Transverse colon (tissue), 4 donors: ENCODE measurements around the gene MCM3AP. TPM values are rescaled to one million over a fixed set of nuclear protein-coding genes. Genes with fewer than 3 reads are reported as not detected.

Source experiments
- DNase-seq: peaks from one replicate; pipeline ENCODE4 v3.0.0-alpha.2; 2019
- H3K27ac ChIP-seq, 4 donors: fragments of 200-600 bp; sonication (generic); 2 replicates each; pipeline ENCODE4 v1.5.1; 2016 to 2018; ENCODE audit warnings: inconsistent platforms in 4 of 4
- H3K27me3 ChIP-seq: fragments of 200-600 bp; sonication (generic); 2 replicates; pipeline ENCODE4 v1.5.1; 2017; ENCODE audit warnings: inconsistent platforms
- H3K36me3 ChIP-seq, 4 donors: fragments of 200-600 bp; sonication (generic); 2 replicates each; pipeline ENCODE4 v1.5.1; 2017 to 2019; ENCODE audit warnings: inconsistent platforms in 4 of 4
- H3K4me1 ChIP-seq, 4 donors: fragments of 200-600 bp; sonication (generic); 2 replicates each; pipeline ENCODE4 v1.5.1; 2017 to 2020; ENCODE audit warnings: inconsistent platforms in 4 of 4
- H3K4me3 ChIP-seq, 4 donors: fragments of 200-600 bp; sonication (generic); 1 replicate in 1 of 4; 2 replicates in 3 of 4; pipeline versions ENCODE4 v1.5.1 to v1.6.1; 2017 to 2019; ENCODE audit warnings: inconsistent platforms in 4 of 4
- H3K9me3 ChIP-seq, 2 donors: fragments of 200-600 bp; sonication (generic); 2 replicates each; pipeline ENCODE4 v1.5.1; 2017 to 2019; ENCODE audit warnings: inconsistent platforms in 2 of 2
- EP300 ChIP-seq: sonication (generic); formaldehyde crosslinking; IDR thresholded peaks from one replicate; pipeline ENCODE4 v1.6.1; 2017; ENCODE audit warnings: antibody characterized with exemption, low read depth
- POLR2A ChIP-seq: fragments of 450-650 bp; IDR thresholded peaks from one replicate; pipeline ENCODE4 v1.6.1; 2016; ENCODE audit warnings: antibody characterized with exemption, mild to moderate bottlenecking, moderate library complexity
- POLR2AphosphoS5 ChIP-seq, 3 donors: sonication (generic); formaldehyde crosslinking; IDR thresholded peaks; one replicate each; pipeline ENCODE4 v1.6.1; 2016; ENCODE audit warnings: antibody characterized with exemption in 3 of 3
- WGBS, 2 donors: methylation state at CpG; one replicate each; pipeline ENCODE4 v1.1.5; 2018; ENCODE audit warnings: low coverage in 1 of 2; 5-methylcytosine and 5-hydroxymethylcytosine counted together
- in situ Hi-C, 4 donors: fragments of 200-750 bp; cut with MboI; loops; one replicate each; pipeline versions ENCODE4 v1.15.0 to v1.15.1; 2017; ENCODE audit warnings: low sequenced_read_pairs in 3 of 4, low pct_ligation_motif_present in 1 of 4, low pct_unique_long_range_greater_than_20kb in 1 of 4
- intact Hi-C: fragments of 100-400 bp; cut with DNase I; formaldehyde crosslinking; loops from one replicate; pipeline ENCODE4 v1.15.1; 2023; ENCODE audit warnings: low total_unique reads
- total RNA-seq, 4 donors: library from RNA; depleted of rRNA; stranded (reverse); fragments of >200 nt; gene quantifications; one replicate each; pipeline ENCODE4 v1.1.0, GENCODE V29; 2016
- TF ChIP-seq, protein P1 (sequence below), 5 experiments: fragments of 200-600 bp in 3 of 5; fragments of 450-650 bp in 2 of 5; sonication (generic) in 3 of 5; IDR thresholded peaks; 1 replicate in 2 of 5; 2 replicates in 3 of 5; pipeline ENCODE4 v1.5.1; 2016 to 2017; ENCODE audit warnings: antibody characterized with exemption in 5 of 5, inconsistent platforms in 3 of 5, mild to moderate bottlenecking in 2 of 5, moderate library complexity in 1 of 5

Gene MCM3AP
- total RNA-seq, 4 donors from 2014 or later: 87.4 to 348 (median 108) TPM

DNA sequence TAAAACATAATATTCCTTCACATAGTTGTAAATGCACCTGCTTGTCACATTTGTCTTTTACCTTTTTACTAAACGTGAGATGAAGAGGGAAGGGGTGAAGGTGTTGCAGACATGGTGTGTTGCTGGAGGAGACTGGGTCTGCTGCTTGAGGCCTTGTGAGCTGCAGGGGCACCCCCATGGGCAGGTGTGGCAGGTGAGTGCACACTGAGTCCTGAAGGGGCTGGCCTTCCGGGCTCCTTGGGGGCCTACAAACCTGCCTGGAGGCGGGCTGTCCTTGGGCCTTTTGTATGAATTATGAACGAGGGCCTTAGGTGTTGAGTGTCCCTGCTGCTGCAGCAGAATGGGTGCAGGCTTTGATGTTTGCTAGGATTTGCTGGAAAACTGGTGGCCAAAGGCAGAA lies 42.3 kb upstream of the MCM3AP start:
- intact Hi-C loops: no loop called here
- TF ChIP-seq EP300 (no peak), POLR2A (no peak), POLR2AphosphoS5 (IDR thresholded peaks at IDR 0.05) (no peak)
- TF ChIP-seq, protein P1, sequence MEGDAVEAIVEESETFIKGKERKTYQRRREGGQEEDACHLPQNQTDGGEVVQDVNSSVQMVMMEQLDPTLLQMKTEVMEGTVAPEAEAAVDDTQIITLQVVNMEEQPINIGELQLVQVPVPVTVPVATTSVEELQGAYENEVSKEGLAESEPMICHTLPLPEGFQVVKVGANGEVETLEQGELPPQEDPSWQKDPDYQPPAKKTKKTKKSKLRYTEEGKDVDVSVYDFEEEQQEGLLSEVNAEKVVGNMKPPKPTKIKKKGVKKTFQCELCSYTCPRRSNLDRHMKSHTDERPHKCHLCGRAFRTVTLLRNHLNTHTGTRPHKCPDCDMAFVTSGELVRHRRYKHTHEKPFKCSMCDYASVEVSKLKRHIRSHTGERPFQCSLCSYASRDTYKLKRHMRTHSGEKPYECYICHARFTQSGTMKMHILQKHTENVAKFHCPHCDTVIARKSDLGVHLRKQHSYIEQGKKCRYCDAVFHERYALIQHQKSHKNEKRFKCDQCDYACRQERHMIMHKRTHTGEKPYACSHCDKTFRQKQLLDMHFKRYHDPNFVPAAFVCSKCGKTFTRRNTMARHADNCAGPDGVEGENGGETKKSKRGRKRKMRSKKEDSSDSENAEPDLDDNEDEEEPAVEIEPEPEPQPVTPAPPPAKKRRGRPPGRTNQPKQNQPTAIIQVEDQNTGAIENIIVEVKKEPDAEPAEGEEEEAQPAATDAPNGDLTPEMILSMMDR (IDR thresholded peaks at IDR 0.05): no peak
- 88 to 100% methylated on average over 1 to 4 of the region's 4 CpGs for WGBS, 2 donors
- no peak for DNase-seq
- in situ Hi-C loops: no loop called here
- Histone ChIP-seq H3K27ac (no peak overlapping the region), H3K27me3 (no peaks in the 10 kb centered on the region), H3K9me3 (no peaks in the 10 kb centered on the region), H3K36me3 (peaks cover 0 to 14% (median 4%) of the 10 kb centered on the region in 4 donors), H3K4me3 (no peak overlapping the region), H3K4me1 (peaks cover 7 to 16% (median 14%) of the 10 kb centered on the region in 4 donors)

DNA sequence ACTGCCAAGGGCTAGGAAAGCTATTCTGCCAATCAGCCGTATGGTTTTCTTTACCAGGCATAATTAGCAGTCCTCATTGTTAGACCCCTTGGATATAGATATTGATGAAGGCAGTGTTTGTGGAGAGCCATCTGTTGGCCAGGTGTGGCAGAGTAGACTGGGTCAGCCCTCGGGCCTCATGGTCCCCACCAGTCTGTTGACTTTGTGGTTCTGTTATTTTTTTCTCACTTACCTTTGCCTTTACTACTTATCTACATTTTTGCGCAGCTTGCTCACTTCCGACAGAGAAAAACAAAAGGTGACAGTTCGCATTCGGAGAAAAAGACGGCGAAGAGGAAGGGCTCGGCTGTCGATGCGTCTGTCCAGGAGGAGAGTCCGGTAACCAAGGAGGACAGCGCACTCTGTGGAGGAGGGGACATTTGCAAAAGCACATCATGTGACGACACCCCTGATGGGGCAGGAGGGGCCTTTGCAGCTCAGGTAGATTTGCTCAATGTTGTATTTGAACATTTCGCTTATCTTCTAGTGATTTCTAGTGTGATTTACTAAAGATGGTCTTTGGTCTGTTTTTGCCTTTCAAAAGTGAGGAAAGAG lies 40.8 kb upstream of the MCM3AP start:
- peak overlapping the region in 3 of 4 donors; percentile 99 to 100 (median 100) for H3K27ac ChIP-seq
- WGBS, 2 donors: 94 to 97% methylated on average over 12 to 15 of the region's 15 CpGs
- no peaks in the 10 kb centered on the region for H3K9me3 ChIP-seq
- H3K4me1 ChIP-seq: peaks cover 14 to 29% (median 24%) of the 10 kb centered on the region in 4 donors
- H3K4me3 ChIP-seq: no peak overlapping the region
- H3K36me3 ChIP-seq: peaks cover 0 to 9% (median 4%) of the 10 kb centered on the region in 4 donors
- DNase-seq: no peak
- in situ Hi-C loops: no loop called here
- TF ChIP-seq POLR2A: no peak
- TF ChIP-seq, protein P1 (IDR thresholded peaks at IDR 0.05): no peak
- TF ChIP-seq EP300: no peak
- TF ChIP-seq POLR2AphosphoS5 (IDR thresholded peaks at IDR 0.05): no peak
- H3K27me3 ChIP-seq: no peaks in the 10 kb centered on the region
- intact Hi-C loops: no loop called here

DNA sequence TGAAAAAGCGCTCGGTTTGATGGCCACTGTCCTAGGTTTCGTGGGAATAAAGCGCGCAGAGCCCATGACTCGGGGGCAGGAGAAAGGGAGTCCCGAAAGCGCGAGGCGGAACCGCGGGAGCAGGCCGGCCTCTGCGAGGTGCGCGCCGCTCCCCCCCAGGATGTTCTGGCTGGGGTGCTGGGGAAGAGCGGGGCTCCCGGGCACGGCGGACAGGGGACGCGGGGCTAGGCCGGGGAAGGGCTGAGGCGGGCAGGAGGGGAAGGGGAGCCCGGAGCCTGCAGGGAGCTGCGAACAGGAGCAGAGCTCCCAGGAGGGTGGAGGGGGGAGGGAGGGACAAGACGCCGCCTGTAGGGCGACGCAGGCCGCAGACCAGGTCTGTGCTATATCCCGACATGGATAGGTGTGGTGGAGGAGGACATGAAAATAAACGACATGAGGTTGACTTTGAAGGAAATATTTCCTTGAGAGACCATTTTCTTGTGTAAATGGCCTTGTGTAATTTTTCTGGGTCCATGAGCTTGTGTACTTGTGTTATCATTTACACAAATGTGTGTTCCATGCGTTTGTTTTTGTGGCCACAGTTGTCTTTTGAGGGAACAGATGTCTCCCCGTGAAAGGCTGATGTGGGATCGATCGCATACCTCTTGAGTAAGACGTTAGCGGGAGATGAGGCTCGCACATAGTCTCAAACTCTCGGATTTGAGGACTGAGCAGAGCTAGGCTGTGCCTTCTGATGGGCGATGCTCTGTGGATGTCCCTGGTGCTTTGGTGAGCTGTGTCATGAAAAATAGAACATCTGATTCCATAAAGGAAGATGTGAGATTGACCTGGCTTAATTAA lies 39.9 kb upstream of the MCM3AP start:
- in situ Hi-C loops (no loop called here), intact Hi-C loops (no loop called here)
- Histone ChIP-seq H3K27me3 (no peaks in the 10 kb centered on the region), H3K36me3 (peaks cover 0 to 9% (median 3%) of the 10 kb centered on the region in 4 donors), H3K4me1 (peaks cover 14 to 34% (median 24%) of the 10 kb centered on the region in 4 donors), H3K27ac (peak overlapping the region; percentile 99 to 100 (median 100)), H3K9me3 (no peaks in the 10 kb centered on the region), H3K4me3 (peak overlapping the region; percentile 62 to 100 (median 91))
- peak; percentile 57 for DNase-seq
- WGBS, 2 donors: 9 to 26% methylated on average over 14 to 42 of the region's 43 CpGs
- peak; percentile 7 for TF ChIP-seq POLR2A
- TF ChIP-seq, protein P1 (IDR thresholded peaks at IDR 0.05): peak in 3 of 5 experiments; percentile 21 to 35 (median 32)
- TF ChIP-seq EP300: no peak

DNA sequence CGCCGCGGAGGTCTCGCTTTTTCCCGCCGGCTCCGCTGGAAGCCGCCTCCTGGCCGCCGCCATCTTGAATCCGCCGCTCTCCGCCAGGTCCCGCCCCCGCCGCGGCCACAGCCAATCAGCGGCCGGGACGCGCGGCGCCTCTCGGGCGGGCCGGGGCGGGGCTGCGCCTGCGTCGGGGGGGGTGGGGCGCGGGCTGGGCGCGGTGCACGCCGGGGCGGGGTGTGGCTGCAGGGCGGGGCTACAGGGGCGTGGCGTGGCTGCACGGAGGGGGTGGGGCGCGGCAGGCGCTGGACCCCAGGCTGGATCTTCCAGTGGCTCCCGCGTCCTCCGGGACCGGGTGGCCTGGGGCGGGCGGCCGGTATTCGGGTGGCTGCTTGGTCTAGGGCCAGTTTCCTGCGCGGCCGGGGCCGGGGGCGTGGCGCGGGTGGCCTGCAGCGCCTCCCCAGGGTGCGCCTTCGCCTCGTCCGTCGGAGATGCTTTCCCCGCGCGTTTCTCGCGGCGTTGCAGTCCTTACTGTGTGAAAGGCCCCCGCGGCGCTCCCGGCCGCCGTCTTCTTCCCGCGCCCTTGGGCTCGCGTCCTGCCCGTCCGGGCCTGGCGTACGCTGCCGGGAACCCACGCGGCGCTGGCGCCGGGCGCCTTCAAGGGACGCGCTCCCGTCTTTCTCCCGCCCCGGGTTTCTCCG lies 39.1 kb upstream of the MCM3AP start:
- in situ Hi-C loops (no loop called here), intact Hi-C loops (no loop called here)
- peaks cover 14 to 34% (median 24%) of the 10 kb centered on the region in 4 donors for H3K4me1 ChIP-seq
- DNase-seq: peak; percentile 90
- 0% methylated on average over 48 of the region's 98 CpGs; no CpG with 5 or more reads in 1 of the 2 donors for WGBS, 2 donors
- H3K27ac ChIP-seq: peak overlapping the region; percentile 99 to 100 (median 100)
- peaks cover 0 to 9% (median 0%) of the 10 kb centered on the region in 4 donors for H3K36me3 ChIP-seq
- H3K27me3 ChIP-seq: no peaks in the 10 kb centered on the region
- TF ChIP-seq, protein P1 (IDR thresholded peaks at IDR 0.05): peak in 1 of 5 experiments; percentile 8
- peak; percentile 23 to 64 (median 54) for TF ChIP-seq POLR2AphosphoS5 (IDR thresholded peaks at IDR 0.05)
- TF ChIP-seq EP300: peak; percentile 41
- peak; percentile 30 for TF ChIP-seq POLR2A
- H3K9me3 ChIP-seq: no peaks in the 10 kb centered on the region
- H3K4me3 ChIP-seq: peak overlapping the region; percentile 86 to 100 (median 94)
